ENCODE measurements around the gene UBE3B.

UBE3B gene

GRCh38 chr12:109449845-109450532, 27.4 kb upstream of the UBE3B start:
- DNase-seq (ENCODE audit: low read depth) = no peak

GRCh38 chr12:109450980-109451379, 26.5 kb upstream of the UBE3B start:
- DNase-seq (ENCODE audit: low read depth) = no peak

- no peak for DNase-seq (ENCODE audit: low read depth)
These were observed 26.0 kb upstream of the UBE3B start for GRCh38 chr12:109451400-109451799.

GRCh38 chr12:109452489-109452888, 24.9 kb upstream of the UBE3B start:
- DNase-seq (ENCODE audit: low read depth) = no peak

- DNase-seq (ENCODE audit: low read depth) = no peak
These were observed 21.7 kb upstream of the UBE3B start for GRCh38 chr12:109455706-109456105.

- DNase-seq (ENCODE audit: low read depth) = no peak
These were observed 19.3 kb upstream of the UBE3B start for GRCh38 chr12:109458086-109458485.

- no peak for DNase-seq (ENCODE audit: low read depth)
These were observed 18.6 kb upstream of the UBE3B start for GRCh38 chr12:109458771-109459208.

- DNase-seq (ENCODE audit: low read depth) = no peak
These were observed 18.2 kb upstream of the UBE3B start for GRCh38 chr12:109459247-109459646.

- DNase-seq (ENCODE audit: low read depth) = no peak
These were observed 16.9 kb upstream of the UBE3B start for GRCh38 chr12:109460538-109460937.

GRCh38 chr12:109461049-109461845, 16.2 kb upstream of the UBE3B start:
- no peak for DNase-seq (ENCODE audit: low read depth)

GRCh38 chr12:109461846-109462756, 15.3 kb upstream of the UBE3B start:
- no peak for DNase-seq (ENCODE audit: low read depth)

- no peak for DNase-seq (ENCODE audit: low read depth)
These were observed 14.4 kb upstream of the UBE3B start for GRCh38 chr12:109462868-109463692.

GRCh38 chr12:109463756-109464155, 13.7 kb upstream of the UBE3B start:
- no peak for DNase-seq (ENCODE audit: low read depth)

GRCh38 chr12:109464642-109465351, 12.6 kb upstream of the UBE3B start:
- no peak for DNase-seq (ENCODE audit: low read depth)

- DNase-seq (ENCODE audit: low read depth) = no peak
These were observed 11.1 kb upstream of the UBE3B start for GRCh38 chr12:109466305-109466704.

GRCh38 chr12:109466821-109467220, 10.6 kb upstream of the UBE3B start:
- DNase-seq (ENCODE audit: low read depth) = no peak

- DNase-seq (ENCODE audit: low read depth) = no peak
These were observed 9.3 kb upstream of the UBE3B start for GRCh38 chr12:109467978-109468676.

GRCh38 chr12:109469517-109469916, 7.9 kb upstream of the UBE3B start:
- DNase-seq (ENCODE audit: low read depth) = no peak

- no peak for DNase-seq (ENCODE audit: low read depth)
These were observed 4.4 kb upstream of the UBE3B start for GRCh38 chr12:109473006-109473405.
